GM13977 (cell line): Measurements from ENCODE around the gene S1PR5.
A peak's percentile ranks its signal among the peaks of the same experiment; 100 is the strongest.

ENCODE experiments used
- DNase-seq: peaks from one replicate; pipeline ENCODE4 v3.0.0; 2012; ENCODE audit warnings: low spot score
- in situ Hi-C: fragments of 300-500 bp; cut with MboI; formaldehyde crosslinking; loops from one replicate; pipeline ENCODE4 v1.12.0; 2022; ENCODE audit warnings: low sequenced_read_pairs, low pct_unique_long_range_greater_than_20kb, mixed read lengths, inconsistent platforms; ENCODE audit not compliant: unreplicated experiment
- TF ChIP-seq, protein P1 (sequence below): IDR thresholded peaks from 2 replicates; pipeline ENCODE4 v1.5.1; 2012; ENCODE audit warnings: mild to moderate bottlenecking, control low read depth; ENCODE audit not compliant: insufficient read depth; ENCODE audit errors: extremely low read depth, missing control alignments

Gene S1PR5

DNA sequence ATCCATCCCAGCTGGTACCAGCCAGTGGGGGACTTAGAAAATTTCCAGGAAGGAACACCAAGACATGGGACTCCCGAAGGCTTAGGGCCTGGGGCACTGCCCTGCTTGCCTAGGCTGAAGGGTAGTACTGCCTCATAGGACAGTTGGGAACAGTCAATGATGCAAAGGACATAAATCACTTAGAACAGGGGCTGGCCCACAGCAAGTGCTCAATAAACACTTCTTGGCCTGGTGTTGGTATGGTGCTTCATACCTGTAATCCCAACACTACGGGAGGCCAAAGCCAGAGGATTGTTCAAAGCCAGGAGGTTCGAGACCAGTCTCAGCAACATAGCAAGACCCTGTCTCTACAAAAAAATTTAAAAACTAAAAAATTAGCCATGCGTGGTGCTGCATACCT is 19.9 kb downstream of the S1PR5 start:
- DNase-seq: peak; percentile 7
- TF ChIP-seq, protein P1, sequence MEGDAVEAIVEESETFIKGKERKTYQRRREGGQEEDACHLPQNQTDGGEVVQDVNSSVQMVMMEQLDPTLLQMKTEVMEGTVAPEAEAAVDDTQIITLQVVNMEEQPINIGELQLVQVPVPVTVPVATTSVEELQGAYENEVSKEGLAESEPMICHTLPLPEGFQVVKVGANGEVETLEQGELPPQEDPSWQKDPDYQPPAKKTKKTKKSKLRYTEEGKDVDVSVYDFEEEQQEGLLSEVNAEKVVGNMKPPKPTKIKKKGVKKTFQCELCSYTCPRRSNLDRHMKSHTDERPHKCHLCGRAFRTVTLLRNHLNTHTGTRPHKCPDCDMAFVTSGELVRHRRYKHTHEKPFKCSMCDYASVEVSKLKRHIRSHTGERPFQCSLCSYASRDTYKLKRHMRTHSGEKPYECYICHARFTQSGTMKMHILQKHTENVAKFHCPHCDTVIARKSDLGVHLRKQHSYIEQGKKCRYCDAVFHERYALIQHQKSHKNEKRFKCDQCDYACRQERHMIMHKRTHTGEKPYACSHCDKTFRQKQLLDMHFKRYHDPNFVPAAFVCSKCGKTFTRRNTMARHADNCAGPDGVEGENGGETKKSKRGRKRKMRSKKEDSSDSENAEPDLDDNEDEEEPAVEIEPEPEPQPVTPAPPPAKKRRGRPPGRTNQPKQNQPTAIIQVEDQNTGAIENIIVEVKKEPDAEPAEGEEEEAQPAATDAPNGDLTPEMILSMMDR: no peak
- in situ Hi-C loops: no loop called here

DNA sequence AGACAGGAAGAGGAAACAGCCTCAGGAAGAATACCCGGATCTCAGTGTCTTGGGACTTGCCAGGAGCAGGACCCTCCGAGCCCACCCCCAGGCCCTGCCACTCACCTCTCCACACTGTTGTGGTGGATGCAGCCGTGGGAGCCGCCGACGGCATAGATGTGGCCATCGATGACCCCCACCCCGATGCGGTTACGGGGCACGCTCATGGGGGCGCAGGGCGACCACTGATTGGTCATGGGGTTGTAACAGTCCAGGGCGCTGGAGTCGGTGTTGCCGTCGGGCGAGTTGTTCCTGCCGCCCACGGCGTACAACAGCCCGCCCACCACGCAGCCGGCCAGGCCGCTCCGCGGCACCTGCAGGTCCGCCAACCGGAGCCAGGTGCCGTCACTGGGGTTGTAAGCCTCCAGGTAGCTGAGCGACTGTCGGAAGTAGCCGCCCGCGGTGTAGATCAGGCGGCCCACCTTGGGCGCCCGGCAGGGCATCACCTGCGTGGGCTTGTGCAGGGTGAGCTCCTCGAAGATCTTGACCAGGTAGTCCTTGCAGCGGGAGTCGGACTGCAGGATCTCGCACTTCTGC is 25.7 kb downstream of the S1PR5 start:
- TF ChIP-seq, protein P1: no peak
- DNase-seq: no peak
- in situ Hi-C loops: no loop called here

DNA sequence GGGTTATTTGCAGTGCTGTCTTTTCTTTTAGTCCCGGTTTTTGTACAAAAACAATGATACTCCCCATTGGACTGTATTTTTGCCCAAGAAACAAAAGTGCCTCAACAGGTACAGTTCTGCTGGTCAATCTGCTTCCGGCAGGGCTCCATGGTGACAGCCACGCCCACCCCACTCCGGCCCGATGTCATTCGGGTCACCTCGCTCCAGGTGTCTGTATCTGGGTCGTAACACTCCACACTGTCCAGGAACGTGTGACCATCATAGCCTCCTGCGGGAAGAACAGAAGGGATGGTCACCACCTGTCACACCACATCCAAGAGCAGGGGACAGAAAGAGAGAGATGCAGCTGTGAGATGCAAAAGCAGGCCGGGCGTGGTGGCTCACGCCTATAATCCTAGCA is 30.7 kb downstream of the S1PR5 start:
- TF ChIP-seq, protein P1: no peak
- in situ Hi-C loops: no loop called here
- no peak for DNase-seq

DNA sequence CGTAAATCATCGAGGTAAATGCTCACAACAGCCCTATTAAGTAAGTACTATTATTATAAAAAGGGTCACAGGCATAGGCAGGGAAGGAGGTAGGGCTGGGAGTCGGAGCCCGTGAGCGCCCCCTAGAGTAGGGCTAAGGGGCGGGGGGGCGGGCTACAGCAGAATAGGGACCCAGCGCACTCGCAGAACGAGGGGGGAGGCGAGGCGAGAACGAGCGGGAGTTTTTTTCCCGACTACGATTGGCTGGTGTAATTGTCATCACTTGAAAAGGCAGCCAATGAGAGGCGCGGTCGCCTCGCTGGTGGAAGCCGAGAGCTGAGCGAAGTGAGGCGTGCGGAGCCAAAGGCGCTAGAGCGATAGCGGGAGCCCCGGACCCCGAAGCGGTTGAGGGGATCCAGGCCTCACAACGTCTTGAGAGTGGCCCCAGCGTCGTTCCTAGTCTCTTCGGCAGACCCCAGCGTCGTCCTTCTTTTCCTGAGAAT is 38.3 kb downstream of the S1PR5 start:
- TF ChIP-seq, protein P1: peak; percentile 34
- DNase-seq: peak; percentile 71
- in situ Hi-C loops: no loop called here

DNA sequence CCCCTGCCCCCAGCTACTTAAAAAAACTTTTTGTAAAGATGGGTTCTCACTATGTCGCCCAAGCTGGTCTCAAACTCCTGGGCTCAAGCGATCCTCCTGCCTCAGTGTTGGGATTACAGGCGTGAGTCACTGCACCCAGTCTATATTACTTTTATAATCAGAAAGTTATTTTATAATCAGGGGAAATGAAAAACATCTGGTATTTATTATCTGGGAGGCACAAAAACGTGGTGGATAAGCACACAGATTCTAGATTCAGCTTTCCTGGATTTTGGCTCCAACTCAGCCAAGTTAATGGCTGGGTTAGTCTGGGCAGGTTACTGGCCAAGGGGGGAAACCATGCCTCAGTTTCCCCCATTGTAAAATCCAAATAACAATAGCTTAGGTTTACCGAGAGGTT is 38.8 kb downstream of the S1PR5 start:
- TF ChIP-seq, protein P1: no peak
- no peak for DNase-seq
- in situ Hi-C loops: no loop called here

DNA sequence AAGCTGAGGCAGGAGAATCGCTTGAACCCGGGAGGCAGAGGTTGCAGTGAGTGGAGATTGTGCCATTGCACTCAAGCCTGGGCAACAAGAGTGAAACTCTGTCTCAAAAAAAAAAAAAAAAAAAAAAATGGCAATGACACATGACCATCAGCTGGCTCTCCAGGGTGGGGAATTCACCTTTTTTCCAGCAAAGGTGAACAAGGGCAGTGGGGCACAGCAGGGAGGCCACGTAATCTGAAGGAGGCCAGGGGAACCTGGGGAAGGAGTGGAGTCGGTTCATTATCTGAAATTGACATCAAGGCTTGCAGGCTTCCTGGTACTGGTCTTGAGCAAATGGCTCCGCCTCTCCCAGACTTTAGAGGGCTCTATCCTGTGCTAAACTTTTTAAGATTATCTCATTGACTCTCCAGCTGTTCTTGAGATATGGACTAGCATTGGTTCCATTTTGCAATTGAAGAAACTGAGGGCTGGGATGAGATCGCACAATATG is 42.2 kb downstream of the S1PR5 start:
- TF ChIP-seq, protein P1: no peak
- in situ Hi-C loops: no loop called here
- DNase-seq: no peak
